GM12801 (cell line): ENCODE results near the gene ODC1.

ENCODE experiments used
- CTCF ChIP-seq: IDR thresholded peaks from one replicate; pipeline ENCODE4 v1.5.1; 2011; ENCODE audit warnings: control low read depth; ENCODE audit not compliant: insufficient read length; ENCODE audit errors: extremely low read depth

The ODC1 gene

GRCh38 chr2:10447895-10448575, at the start of gene ODC1:
TSS of gene ODC1 (minus strand) at chr2:10448327. CDS start at chr2:10445032, 3,295 bp downstream.
- no peak for TF ChIP-seq CTCF

- TF ChIP-seq CTCF, result no peak
Measured at GRCh38 chr2:10497797-10498251, 49.7 kb upstream of the ODC1 start.

GRCh38 chr2:10495988-10496313, 47.8 kb upstream of the ODC1 start:
- TF ChIP-seq CTCF, result no peak

GRCh38 chr2:10495311-10495987, 47.3 kb upstream of the ODC1 start:
- no peak for TF ChIP-seq CTCF

GRCh38 chr2:10494351-10495066, 46.4 kb upstream of the ODC1 start:
- no peak for TF ChIP-seq CTCF

GRCh38 chr2:10493634-10494281, 45.6 kb upstream of the ODC1 start:
- no peak for TF ChIP-seq CTCF

GRCh38 chr2:10493075-10493633, 45.0 kb upstream of the ODC1 start:
- no peak for TF ChIP-seq CTCF
